DOHH2 (cell line): ENCODE results near the gene RBM24.

Experiments
- CTCF ChIP-seq: fragments of 200-600 bp; sonication (generic); IDR thresholded peaks from one replicate; pipeline ENCODE4 v1.5.1; 2014; ENCODE audit warnings: antibody characterized with exemption, mild to moderate bottlenecking, low read depth, low read length; ENCODE audit not compliant: poor library complexity, severe bottlenecking
- EZH2phosphoT487 ChIP-seq: fragments of 200-600 bp; sonication (generic); IDR thresholded peaks from 2 replicates; pipeline ENCODE4 v1.6.1; 2017; ENCODE audit warnings: borderline replicate concordance, mild to moderate bottlenecking, antibody characterized with exemption, low read length, moderate library complexity, mixed read lengths

DNA sequence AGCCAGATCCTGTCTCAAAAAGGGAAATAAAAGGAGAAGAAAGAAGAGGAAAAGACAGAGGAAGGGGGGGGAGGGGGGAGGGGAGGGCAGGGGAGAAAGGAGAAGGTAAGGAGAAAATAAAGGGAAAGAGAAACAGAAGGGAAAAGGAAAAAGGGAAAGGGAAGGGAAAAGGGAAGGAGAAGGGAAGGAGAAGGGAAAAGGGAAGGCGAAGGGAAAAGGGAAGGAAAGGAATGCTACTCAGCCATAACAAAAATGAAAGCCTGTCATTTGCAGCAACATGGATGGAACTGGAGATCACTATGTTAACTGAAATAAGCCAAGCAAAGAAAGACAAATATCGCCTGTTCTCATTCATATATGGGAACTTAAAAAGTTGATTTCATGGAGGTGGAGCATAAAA is 22.3 kb downstream of the RBM24 start:
- TF ChIP-seq CTCF (no peak), EZH2phosphoT487 (no peak)
